IPS-18c (cell line): ENCODE data around the gene ARHGAP22.
A peak's percentile ranks its signal among the peaks of the same experiment; 100 is the strongest.
"Not testable (repeated sequence)": the region's sequence is repeated elsewhere in the genome, so short reads cannot be mapped to it uniquely, and the experiment has no call there.

Source experiments
- H3K4me3 ChIP-seq: 2 replicates; pipeline ENCODE4 v1.7.0; 2013; ENCODE audit warnings: low read depth, mild to moderate bottlenecking, low read length, moderate library complexity; ENCODE audit not compliant: insufficient read depth
- H3K9me3 ChIP-seq: one replicate; pipeline ENCODE4 v1.6.1; 2013; ENCODE audit warnings: mild to moderate bottlenecking, low read length, moderate library complexity; ENCODE audit not compliant: control insufficient read depth, insufficient read depth

The ARHGAP22 gene, protein sequence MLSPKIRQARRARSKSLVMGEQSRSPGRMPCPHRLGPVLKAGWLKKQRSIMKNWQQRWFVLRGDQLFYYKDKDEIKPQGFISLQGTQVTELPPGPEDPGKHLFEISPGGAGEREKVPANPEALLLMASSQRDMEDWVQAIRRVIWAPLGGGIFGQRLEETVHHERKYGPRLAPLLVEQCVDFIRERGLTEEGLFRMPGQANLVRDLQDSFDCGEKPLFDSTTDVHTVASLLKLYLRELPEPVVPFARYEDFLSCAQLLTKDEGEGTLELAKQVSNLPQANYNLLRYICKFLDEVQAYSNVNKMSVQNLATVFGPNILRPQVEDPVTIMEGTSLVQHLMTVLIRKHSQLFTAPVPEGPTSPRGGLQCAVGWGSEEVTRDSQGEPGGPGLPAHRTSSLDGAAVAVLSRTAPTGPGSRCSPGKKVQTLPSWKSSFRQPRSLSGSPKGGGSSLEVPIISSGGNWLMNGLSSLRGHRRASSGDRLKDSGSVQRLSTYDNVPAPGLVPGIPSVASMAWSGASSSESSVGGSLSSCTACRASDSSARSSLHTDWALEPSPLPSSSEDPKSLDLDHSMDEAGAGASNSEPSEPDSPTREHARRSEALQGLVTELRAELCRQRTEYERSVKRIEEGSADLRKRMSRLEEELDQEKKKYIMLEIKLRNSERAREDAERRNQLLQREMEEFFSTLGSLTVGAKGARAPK

GRCh38 chr10:48604991-48605508 is at the start of gene ARHGAP22:
Gene ARHGAP22 (minus strand): TSS chr10:48605073. CDS start chr10:48604796, 277 bp downstream.
- Histone ChIP-seq H3K4me3 (peak within 1 kb of the TSS; percentile 38), H3K9me3 (no peaks in the 10 kb centered on the region)

GRCh38 chr10:48653944-48654698 is 49.2 kb upstream of the ARHGAP22 start:
- no peak overlapping the region for H3K4me3 ChIP-seq

DNA sequence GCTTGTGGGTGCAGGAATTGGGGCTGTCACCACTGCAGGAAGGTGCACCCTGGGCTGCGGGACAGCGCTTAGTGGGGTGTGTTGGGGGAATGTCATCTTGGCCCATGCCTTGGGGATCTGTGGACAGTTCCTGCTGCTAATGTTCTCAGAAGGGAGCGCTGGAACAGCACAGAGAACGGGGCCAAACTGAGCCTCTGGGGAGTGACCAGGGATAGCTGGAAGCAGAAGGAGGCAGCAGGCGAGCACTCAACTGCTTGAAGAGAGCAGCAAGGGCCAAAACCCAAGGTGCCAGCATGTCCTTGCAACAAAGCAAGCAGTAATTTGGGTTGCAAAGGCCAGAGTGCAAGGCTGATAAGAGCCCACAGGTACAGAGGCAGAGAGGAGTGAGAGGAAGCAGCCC is 48.5 kb upstream of the ARHGAP22 start:
- H3K4me3 ChIP-seq: no peak overlapping the region
- no peaks in the 10 kb centered on the region for H3K9me3 ChIP-seq

More at GRCh38 chr10:48653944-48654698, 49.2 kb upstream of the ARHGAP22 start:
- no peaks in the 10 kb centered on the region for H3K9me3 ChIP-seq

GRCh38 chr10:48652344-48652743 is 47.5 kb upstream of the ARHGAP22 start:
- Histone ChIP-seq H3K9me3 (no peaks in the 10 kb centered on the region), H3K4me3 (no peak overlapping the region)

DNA sequence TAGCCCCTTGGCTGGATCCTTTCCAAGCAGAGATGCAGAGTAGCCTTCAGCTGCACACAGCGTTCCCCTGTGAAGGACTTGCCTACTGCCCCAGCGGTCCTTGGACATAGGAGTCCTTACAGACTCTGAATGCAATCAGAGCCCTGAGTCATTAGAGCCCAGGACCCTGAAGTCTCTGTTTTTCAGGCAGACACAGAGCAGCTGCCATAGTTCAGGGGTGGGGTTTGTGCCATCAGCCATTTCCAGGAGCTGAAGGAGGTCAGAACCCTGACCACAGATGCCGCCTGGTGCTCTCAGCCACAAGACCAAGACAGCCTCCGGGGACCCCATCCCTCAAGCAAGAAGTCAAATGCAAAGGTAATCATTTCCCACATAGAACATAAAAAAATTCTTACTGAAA is 47.0 kb upstream of the ARHGAP22 start:
- no peak overlapping the region for H3K4me3 ChIP-seq
- H3K9me3 ChIP-seq: no peaks in the 10 kb centered on the region

- no peak overlapping the region for H3K4me3 ChIP-seq
- no peaks in the 10 kb centered on the region for H3K9me3 ChIP-seq
These were observed 46.4 kb upstream of the ARHGAP22 start for GRCh38 chr10:48651293-48651692.

DNA sequence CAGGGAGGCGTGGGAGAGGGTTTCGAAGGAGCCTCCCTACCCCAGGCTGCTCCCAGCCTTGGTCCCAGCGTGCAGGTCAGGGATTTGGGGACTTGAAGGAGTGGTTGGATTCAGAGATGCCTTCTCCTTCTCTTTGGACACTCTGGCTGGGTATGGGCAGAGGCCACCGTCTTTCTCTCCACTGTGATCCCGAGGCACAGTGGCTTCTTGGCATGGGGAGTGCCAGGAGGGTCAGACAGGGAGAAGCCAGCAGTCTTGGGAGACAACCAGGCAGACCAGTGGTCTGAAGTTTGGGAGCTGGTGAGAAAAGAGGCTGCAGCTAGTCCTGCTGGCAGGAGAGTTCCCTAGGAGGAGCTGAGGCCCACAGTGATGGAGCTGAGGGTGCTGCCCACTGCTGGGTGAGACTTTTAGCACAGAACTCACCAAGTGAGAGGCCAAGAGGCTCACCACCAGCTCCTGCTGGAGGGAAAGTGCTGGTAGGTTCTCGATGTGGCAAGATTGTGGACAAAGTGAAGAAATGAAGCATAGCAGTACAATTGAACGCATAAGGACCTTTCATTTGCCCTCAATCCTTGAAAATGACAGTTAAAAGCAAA is 44.6 kb upstream of the ARHGAP22 start:
- Histone ChIP-seq H3K9me3 (no peaks in the 10 kb centered on the region), H3K4me3 (no peak overlapping the region)

GRCh38 chr10:48648172-48648942 is 43.5 kb upstream of the ARHGAP22 start:
- H3K4me3 ChIP-seq: no peak overlapping the region

GRCh38 chr10:48647073-48647472 is 42.2 kb upstream of the ARHGAP22 start:
- H3K9me3 ChIP-seq, H3K4me3 ChIP-seq: not testable (repeated sequence)

More at GRCh38 chr10:48648172-48648942, 43.5 kb upstream of the ARHGAP22 start:
- no peaks in the 10 kb centered on the region for H3K9me3 ChIP-seq

DNA sequence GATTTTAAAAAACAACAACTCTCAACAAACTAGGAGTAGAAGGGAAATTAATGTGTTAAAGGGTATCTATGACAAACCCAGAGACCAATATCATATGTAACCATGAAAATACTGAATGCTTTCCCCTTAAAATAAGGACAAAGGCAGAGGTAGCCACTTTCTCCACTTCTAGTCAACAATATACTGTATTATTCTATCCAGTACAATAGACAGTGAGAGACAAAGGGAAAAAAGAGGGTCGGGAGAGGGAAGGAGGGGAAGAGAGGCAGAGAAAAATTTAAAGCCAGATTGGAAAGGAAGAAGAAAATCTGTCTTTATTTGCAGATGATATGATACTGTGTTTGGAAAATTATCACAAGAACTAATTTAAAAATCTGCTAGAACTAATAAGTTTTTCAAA is 40.7 kb upstream of the ARHGAP22 start:
- no peak overlapping the region for H3K4me3 ChIP-seq
- H3K9me3 ChIP-seq: no peaks in the 10 kb centered on the region

- H3K9me3 ChIP-seq, H3K4me3 ChIP-seq: not testable (repeated sequence)
These were observed 36.3 kb upstream of the ARHGAP22 start for GRCh38 chr10:48641099-48641690.

DNA sequence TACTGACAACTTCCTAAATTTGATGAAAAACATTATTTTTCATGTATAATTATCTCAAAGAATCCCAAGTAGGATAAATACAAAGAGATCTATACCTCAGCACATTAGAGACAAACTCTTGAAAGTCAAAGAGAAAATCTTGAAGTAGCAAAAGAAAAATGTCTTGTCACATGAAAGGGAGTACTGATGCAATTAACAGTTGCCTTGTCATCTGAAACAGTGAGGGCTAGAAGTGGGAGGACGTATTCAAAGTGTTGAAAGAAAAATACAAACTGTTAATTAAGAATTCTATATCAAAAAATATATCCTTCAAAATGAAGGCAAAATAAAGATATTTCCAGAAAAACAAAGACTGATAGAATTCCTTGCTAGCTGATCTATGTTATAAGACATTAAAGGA is 35.5 kb upstream of the ARHGAP22 start:
- H3K9me3 ChIP-seq: no peaks in the 10 kb centered on the region
- no peak overlapping the region for H3K4me3 ChIP-seq

DNA sequence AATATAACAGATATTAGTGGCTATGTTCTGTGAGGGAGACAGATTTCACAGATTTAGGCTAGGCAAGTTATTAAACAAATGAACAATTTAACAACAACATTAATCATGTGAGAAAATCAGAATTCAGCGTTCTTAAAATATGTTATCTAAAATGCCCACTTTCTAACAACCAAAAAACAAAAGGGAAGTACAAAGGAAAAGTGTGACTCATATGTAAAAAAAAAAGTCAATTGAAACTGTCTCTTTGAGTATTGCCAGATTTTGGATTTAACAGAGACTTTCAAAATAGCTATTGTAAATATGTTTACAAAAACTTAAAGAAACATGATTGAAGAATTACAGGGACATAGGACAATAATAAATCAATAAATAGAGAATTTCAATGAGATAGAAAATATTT is 34.8 kb upstream of the ARHGAP22 start:
- no peak overlapping the region for H3K4me3 ChIP-seq

GRCh38 chr10:48638739-48639527 is 34.1 kb upstream of the ARHGAP22 start:
- no peak overlapping the region for H3K4me3 ChIP-seq
- H3K9me3 ChIP-seq: no peaks in the 10 kb centered on the region

More for the DNA sequence above, 34.8 kb upstream of the ARHGAP22 start:
- no peaks in the 10 kb centered on the region for H3K9me3 ChIP-seq

GRCh38 chr10:48638158-48638557 is 33.3 kb upstream of the ARHGAP22 start:
- Histone ChIP-seq H3K4me3 (no peak overlapping the region), H3K9me3 (no peaks in the 10 kb centered on the region)
